HL-60 (cell line): ENCODE measurements around the gene CHRNA9.

Experiments used
- DNase-seq, 2 experiments: peaks; one replicate each; pipeline ENCODE4 v3.0.0-alpha.2; 2010 to 2020; ENCODE audit warnings: low read depth in 1 of 2, low spot score in 1 of 2
- H3K27ac ChIP-seq: fragments of 250-450 bp; sonication (Bioruptor Pico); replicated peaks from 2 replicates; pipeline ENCODE4 v1.5.1; 2020; ENCODE audit warnings: mild to moderate bottlenecking, moderate library complexity
- H3K27me3 ChIP-seq: fragments of 250-450 bp; sonication (Bioruptor Pico); 2 replicates; pipeline ENCODE4 v1.5.1; 2021; ENCODE audit warnings: mild to moderate bottlenecking, moderate library complexity; ENCODE audit not compliant: insufficient read depth, poor library complexity, severe bottlenecking
- H3K4me3 ChIP-seq: replicated peaks from 2 replicates; pipeline ENCODE4 v1.5.1; 2011; ENCODE audit warnings: mild to moderate bottlenecking, control low read depth, low read length; ENCODE audit not compliant: insufficient read depth
- CTCF ChIP-seq: IDR thresholded peaks from one replicate; pipeline ENCODE4 v1.5.1; 2011; ENCODE audit warnings: low read length, control low read depth, inconsistent platforms; ENCODE audit not compliant: insufficient read depth
- GABPA ChIP-seq: IDR thresholded peaks from 2 replicates; pipeline ENCODE4 v1.6.1; 2012; ENCODE audit warnings: low read depth
- POLR2AphosphoS5 ChIP-seq: IDR thresholded peaks from 2 replicates; pipeline ENCODE4 v1.6.1; 2012; ENCODE audit warnings: low read depth
- REST ChIP-seq: IDR thresholded peaks from 2 replicates; pipeline ENCODE4 v1.6.1; 2012; ENCODE audit warnings: low read depth; ENCODE audit not compliant: insufficient replicate concordance
- SPI1 ChIP-seq: IDR thresholded peaks from 2 replicates; pipeline ENCODE4 v1.6.1; 2012; ENCODE audit warnings: low read depth, mild to moderate bottlenecking, borderline replicate concordance

The CHRNA9 gene

GRCh38 chr4:40310225-40310624 is 24.9 kb upstream of the CHRNA9 start:
- Histone ChIP-seq H3K4me3 (no peak overlapping the region), H3K27me3 (no peaks in the 10 kb centered on the region), H3K27ac (no peak overlapping the region)
- no peak for TF ChIP-seq CTCF
- no peak for TF ChIP-seq GABPA
- TF ChIP-seq POLR2AphosphoS5: no peak
- no peak for TF ChIP-seq REST
- no peak for TF ChIP-seq SPI1
- DNase-seq: no peak

GRCh38 chr4:40311811-40312346 is 23.3 kb upstream of the CHRNA9 start:
- Histone ChIP-seq H3K4me3 (no peak overlapping the region), H3K27ac (no peak overlapping the region)
- no peak for TF ChIP-seq CTCF
- no peak for TF ChIP-seq REST
- TF ChIP-seq POLR2AphosphoS5: no peak
- TF ChIP-seq SPI1: no peak
- TF ChIP-seq GABPA: no peak

GRCh38 chr4:40314951-40315350 is 20.2 kb upstream of the CHRNA9 start:
- H3K27me3 ChIP-seq: no peaks in the 10 kb centered on the region
- H3K4me3 ChIP-seq: no peak overlapping the region
- no peak overlapping the region for H3K27ac ChIP-seq
- TF ChIP-seq POLR2AphosphoS5 (no peak), REST (no peak), SPI1 (no peak), GABPA (no peak), CTCF (no peak)
- DNase-seq: peak; percentile 42 to 83

More at GRCh38 chr4:40311811-40312346, 23.3 kb upstream of the CHRNA9 start:
- no peak for DNase-seq
- H3K27me3 ChIP-seq: no peaks in the 10 kb centered on the region
